Stimulated activated CD4-positive, alpha-beta T cell treated with anti-CD3 and anti-CD28 coated beads, Interleukin-1b, Interleukin-23, amount 100 ng/mL, for 24 hours (primary cell): ENCODE data around the gene DAZ3.
"Not testable (repeated sequence)": the region's sequence is repeated elsewhere in the genome, so short reads cannot be mapped to it uniquely, and the experiment has no call there.

Source experiments
- DNase-seq, 4 experiments: peaks; one replicate each; pipeline ENCODE4 v3.0.0-alpha.2; 2020; ENCODE audit warnings: low read depth in 4 of 4, low spot score in 1 of 4

DAZ3 gene

GRCh38 chrY:24813293-24813692 lies at the start of gene DAZ3:
TSS of gene DAZ3 (minus strand) at chrY:24813393. CDS start at chrY:24813185, 208 bp downstream.
- DNase-seq, result not testable (repeated sequence)

- not testable (repeated sequence) for DNase-seq
These were observed 20.4 kb upstream of the DAZ3 start, which contains the start of gene DAZ4 for GRCh38 chrY:24833619-24834018. TSS of gene DAZ4 (plus strand) at chrY:24833919. CDS start at chrY:24834127, 208 bp downstream.

- DNase-seq, result not testable (repeated sequence)
These were observed 11.9 kb upstream of the DAZ3 start for GRCh38 chrY:24825069-24825468.

GRCh38 chrY:24824184-24824879 lies 11.1 kb upstream of the DAZ3 start:
- DNase-seq, result not testable (repeated sequence)

GRCh38 chrY:24821836-24822235 lies 8.6 kb upstream of the DAZ3 start:
- not testable (repeated sequence) for DNase-seq
